ENCODE measurements around the gene SLC27A5.
A peak's percentile ranks its signal among the peaks of the same experiment; 100 is the strongest.
"Not testable (repeated sequence)": the region's sequence is repeated elsewhere in the genome, so short reads cannot be mapped to it uniquely, and the experiment has no call there.

SLC27A5 gene

DNA sequence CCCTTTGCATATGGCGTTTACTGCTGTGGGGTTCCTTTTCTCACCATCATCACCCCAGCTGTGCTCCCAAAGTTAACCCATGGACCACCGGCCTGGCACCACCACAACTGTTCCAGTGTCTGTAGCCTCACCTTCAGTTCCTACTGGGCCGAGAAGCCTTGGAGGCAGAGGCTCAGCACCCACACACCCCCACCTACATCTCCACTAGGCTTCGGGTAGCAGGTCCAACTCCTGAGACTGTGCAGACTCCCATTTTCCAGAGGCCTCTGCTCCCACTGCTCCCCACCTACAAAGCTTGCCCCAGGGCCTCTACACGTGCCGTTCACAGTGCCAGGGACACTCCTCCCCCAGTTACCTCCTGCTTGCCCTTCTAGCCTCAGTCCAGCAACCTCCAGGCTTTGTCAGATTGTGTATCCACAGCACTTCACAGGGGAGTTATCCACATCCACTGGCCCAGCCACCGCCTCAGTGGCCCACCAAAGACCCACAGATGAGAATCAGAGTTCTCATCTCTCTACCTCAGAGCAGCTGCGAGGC, 14.1 kb downstream of the SLC27A5 start:
- DNase-seq (ENCODE audit: low spot score): no peak

- DNase-seq (ENCODE audit: low spot score): no peak
Measured at GRCh38 chr19:58492265-58492664, 19.5 kb downstream of the SLC27A5 start.

DNA sequence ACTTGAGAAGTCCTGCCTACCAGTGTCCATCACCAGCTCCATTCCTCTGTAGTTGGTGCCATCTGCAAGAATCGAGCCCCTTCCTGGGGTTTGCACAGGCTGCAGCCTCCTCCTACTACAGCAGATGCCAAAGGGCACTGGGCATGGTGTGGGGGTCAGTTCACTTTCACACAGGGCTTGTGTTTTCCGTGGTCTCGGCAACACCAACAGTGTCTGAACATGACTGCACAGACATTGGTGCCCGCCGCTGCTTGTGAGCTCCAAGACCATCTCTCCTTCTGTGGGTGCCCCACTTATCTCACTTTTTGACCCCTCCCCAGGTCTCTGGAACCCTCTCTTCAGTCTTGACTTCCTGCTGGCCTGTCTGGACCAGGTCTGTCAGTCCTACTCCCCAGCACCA, 20.4 kb downstream of the SLC27A5 start:
- no peak for DNase-seq (ENCODE audit: low spot score)

DNA sequence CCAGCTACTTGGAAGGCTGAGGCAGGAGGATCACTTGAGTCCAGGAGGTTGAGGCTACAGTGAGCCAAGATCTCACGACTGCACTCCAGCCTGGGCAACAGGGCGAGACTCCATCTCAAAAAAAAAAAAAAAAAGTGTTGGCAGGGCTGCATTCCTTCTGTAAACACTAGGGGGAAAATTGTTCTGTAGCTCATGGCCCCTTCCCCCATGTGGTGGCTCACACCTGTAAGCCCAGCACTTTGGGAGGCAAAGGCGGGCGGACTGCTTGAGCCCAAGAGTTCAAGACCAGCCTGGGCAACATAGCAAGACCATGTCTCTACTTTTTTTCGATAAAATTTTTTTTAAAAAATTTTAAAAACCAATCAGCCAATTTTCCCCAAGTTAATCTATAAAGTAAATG, 27.4 kb downstream of the SLC27A5 start:
- not testable (repeated sequence) for DNase-seq (ENCODE audit: low spot score)

- no peak for DNase-seq (ENCODE audit: low spot score)
Measured at GRCh38 chr19:58483776-58484175, 28.0 kb downstream of the SLC27A5 start.

DNA sequence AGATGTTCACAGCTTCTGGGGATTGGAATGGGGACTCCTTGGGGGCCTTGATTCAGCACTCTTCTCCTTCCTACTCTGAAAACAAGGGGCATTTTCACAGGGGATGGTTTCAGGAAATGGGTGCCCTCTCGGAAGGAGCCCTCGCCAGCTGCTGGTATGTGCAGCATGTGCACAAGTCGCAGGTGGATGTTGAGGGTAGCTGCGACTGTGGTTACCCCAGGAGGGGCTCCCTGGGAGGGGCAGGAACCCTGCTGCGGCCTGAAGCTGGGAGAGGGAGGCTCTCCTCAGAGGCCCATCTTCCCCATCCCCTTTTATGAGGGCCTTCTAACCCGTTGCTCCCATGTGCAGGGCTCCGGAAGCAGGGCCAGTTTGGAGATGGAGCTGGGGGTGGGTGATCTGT, 29.4 kb downstream of the SLC27A5 start:
- no peak for DNase-seq (ENCODE audit: low spot score)

DNA sequence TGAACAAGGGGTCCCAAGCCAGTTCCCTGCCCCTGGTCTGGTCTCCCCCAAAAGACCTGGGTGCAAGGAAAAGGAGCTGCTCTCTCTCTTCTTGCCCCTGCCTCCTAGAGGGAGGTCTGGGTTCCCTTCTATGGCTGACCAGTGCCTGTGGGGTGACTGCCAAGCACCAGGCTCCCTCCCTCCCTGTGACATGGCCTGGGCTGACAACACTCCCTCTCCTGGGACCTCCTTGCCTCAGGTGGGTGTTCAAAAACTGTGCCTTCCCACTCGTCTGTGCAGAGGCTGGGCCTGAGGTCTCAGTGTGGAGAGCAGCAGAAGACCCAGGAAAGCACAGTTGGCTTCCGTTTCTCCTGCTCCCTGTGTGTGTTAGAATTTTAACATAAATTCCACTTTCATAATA, 31.0 kb downstream of the SLC27A5 start:
- DNase-seq (ENCODE audit: low spot score): no peak

DNA sequence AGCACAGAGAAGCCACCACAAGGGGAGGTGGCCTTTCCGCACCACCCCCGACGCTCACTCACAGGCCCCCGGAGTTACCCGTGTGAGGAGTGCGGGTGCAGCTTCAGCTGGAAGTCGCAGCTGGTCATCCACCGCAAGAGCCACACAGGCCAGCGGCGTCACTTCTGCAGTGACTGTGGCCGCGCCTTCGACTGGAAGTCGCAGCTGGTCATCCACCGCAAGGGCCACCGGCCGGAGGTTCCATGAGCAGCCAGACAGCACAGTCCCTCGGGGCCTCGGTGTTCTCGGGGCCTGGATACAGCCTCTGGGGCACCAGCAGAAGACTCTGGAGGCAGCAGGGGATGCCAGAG, 31.3 kb downstream of the SLC27A5 start:
- DNase-seq (ENCODE audit: low spot score): no peak

- no peak for DNase-seq (ENCODE audit: low spot score)
Measured at GRCh38 chr19:58479736-58480480, 31.9 kb downstream of the SLC27A5 start.

DNA sequence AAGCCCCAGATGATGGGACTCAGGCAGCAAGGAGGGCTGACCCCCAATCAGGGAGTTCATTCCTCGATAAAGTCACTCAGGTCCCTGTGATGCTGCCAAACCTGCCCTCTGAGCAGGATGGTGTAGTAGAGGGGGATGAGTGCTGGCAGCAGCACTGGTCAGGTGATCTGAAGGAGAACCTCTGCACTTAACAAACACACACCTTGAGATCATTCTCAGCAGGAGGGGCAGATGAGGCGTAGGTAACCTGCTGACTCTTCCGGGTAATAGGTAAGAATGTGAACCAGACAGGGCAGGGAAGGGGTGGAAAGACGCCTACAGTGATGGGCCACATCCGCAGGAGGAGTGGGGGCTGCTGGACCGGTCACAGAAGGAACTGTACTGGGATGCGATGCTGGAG, 32.5 kb downstream of the SLC27A5 start:
- no peak for DNase-seq (ENCODE audit: low spot score)

- no peak for DNase-seq (ENCODE audit: low spot score)
Measured at GRCh38 chr19:58477871-58478270, 33.9 kb downstream of the SLC27A5 start.

GRCh38 chr19:58477130-58477529, 34.7 kb downstream of the SLC27A5 start:
- no peak for DNase-seq (ENCODE audit: low spot score)

DNA sequence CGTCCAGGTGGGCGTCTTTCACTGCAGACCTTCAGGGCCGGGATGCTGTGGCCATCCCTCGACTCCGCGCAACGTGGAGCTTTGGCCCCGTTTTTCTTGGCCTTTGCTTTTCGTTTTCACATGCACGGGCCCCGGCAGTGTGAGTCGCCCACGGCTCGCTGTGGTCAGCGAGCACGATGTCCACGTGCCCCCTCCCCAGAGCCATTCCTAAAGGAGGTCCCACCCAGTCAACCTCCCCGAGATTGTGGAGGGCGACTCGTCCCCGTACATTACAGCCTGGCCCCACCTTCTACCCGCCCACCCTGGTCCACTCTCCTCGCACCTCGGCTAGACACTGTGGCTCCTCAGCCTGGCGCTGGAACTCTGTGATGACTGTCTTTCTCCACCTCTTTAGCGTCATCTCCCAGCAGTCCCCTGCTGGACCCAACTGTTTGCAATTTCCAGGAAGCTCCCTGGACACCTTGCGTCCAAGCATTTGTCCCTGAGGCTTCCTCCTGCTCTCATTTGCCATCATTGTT, 35.2 kb downstream of the SLC27A5 start:
- DNase-seq (ENCODE audit: low spot score): no peak

- DNase-seq (ENCODE audit: low spot score): peak; percentile 97
Measured at GRCh38 chr19:58475714-58476497, 35.9 kb downstream of the SLC27A5 start, which contains the start of gene ZNF446. Gene ZNF446 (plus strand): TSS chr19:58476352. CDS start chr19:58477219, 867 bp downstream.

- DNase-seq (ENCODE audit: low spot score): no peak
Measured at GRCh38 chr19:58474997-58475713, 36.6 kb downstream of the SLC27A5 start.

DNA sequence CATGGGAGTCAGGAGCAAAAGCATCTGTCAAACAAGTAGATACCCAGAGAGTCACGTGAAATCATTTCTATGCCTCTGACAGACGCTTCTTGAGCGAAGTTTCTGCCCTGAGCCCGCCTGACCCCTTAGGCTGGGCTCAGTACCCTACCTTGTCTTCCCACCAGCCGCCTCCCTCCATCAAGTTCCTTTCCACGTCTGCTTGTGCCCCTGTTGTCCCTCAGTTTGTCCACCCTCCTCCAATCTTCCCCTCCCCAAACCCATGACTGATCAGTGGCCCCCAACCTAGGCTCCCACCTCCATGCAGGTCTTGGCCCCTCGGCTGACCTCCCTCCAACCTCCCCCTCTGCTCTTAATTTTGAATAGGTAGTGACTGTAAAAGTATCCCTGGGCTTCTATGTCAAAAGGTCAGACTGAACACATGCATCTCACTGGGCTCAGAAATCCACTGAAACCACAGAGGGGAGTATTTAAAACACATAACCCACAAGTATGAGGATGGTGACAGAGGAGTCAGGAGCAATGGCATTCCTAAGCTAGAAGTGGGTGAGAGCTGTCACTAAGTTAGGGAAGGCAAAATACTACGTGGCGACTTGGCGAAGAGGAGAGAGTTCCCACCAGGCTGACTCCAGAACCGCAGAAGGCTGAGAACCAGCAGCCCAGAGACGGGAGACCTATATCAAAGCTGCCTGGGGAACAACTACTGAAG, 37.3 kb downstream of the SLC27A5 start:
- no peak for DNase-seq (ENCODE audit: low spot score)

- DNase-seq (ENCODE audit: low spot score): no peak
Measured at GRCh38 chr19:58473775-58474174, 38.0 kb downstream of the SLC27A5 start.

DNA sequence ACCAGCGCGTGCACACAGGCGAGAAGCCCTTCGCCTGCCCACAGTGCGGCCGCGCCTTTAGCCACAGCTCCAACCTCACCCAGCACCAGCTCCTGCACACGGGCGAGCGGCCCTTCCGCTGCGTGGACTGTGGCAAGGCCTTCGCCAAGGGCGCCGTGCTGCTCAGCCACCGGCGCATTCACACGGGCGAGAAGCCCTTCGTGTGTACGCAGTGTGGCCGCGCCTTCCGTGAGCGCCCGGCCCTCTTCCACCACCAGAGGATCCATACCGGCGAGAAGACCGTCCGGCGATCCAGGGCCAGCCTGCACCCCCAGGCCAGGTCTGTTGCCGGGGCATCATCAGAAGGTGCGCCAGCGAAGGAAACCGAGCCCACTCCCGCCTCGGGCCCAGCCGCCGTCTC, 40.1 kb downstream of the SLC27A5 start:
- no peak for DNase-seq (ENCODE audit: low spot score)

GRCh38 chr19:58470837-58471543, 40.8 kb downstream of the SLC27A5 start:
- DNase-seq (ENCODE audit: low spot score): not testable (repeated sequence)

DNA sequence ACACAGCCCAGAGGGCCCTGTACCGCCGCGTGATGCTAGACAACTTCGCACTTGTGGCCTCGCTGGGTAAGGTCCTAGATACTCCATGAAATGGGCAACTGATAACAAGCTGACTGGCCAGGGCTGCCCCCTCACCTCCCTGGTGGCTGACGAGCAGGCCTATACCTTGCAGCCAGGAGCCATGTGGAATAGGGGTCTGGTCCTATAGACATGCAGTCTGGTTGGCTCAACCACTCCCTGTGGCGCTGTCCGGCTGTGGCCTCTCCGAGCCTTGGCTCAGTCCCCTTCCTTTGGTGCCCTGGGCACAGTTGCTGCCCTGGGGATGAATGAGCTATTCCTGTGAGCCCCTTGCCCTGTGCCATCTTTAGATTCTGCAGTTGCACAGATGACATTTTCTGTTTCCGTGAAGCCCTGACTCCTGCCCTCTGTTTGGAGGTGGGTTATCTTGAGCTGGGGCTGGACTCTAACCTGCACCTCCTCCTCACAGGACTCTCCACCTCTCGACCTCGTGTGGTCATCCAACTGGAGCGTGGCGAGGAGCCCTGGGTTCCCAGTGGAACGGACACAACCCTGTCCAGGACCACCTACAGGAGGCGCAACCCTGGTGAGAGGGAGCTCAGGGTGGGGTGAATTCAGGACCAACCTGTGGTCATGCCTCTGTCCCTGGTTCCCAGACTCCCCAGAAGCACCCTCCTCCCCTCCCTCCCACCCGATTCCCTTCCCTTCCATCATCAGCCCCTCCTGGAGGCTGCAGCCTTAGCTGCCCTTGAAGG, 42.4 kb downstream of the SLC27A5 start:
- DNase-seq (ENCODE audit: low spot score): no peak

All from putamen (tissue), 1 donor.